H1 (cell line): ENCODE data around the gene B3GNT2. TPM values are rescaled to one million over a fixed set of nuclear protein-coding genes. Genes with fewer than 3 reads are reported as not detected.

Experiments used
- CTCF ChIA-PET: fragments of 300-600 bp; sonication (Branson Sonifier 250); formaldehyde crosslinking; loops from one replicate; lab custom pipeline; 2021; ENCODE audit not compliant: partially characterized antibody; lab: Charles Lee
- POLR2A ChIA-PET: fragments of 300-600 bp; sonication (Branson Sonifier 250); formaldehyde crosslinking; loops from one replicate; lab custom pipeline; 2021; ENCODE audit warnings: inconsistent platforms; ENCODE audit not compliant: partially characterized antibody; lab: Charles Lee
- DNase-seq, 2 experiments: peaks; one replicate each; pipeline versions ENCODE4 v3.0.0 to v3.0.0-alpha.2; 2010 to 2022; ENCODE audit warnings: low spot score in 2 of 2, low read depth in 1 of 2, mixed read lengths in 1 of 2
- FAIRE-seq: peaks from 2 replicates; lab custom pipeline; 2011; peaks lifted over from hg19 to GRCh38; lab: Jason Lieb, UNC
- H2AFZ ChIP-seq: 2 replicates; pipeline ENCODE4 v1.8.1; 2012; ENCODE audit warnings: low read length, inconsistent platforms
- H2AK5ac ChIP-seq: 2 replicates; pipeline ENCODE4 v1.6.1; 2013; ENCODE audit warnings: low read depth, low read length
- H2BK120ac ChIP-seq: replicated peaks from 2 replicates; pipeline ENCODE3; 2013; ENCODE audit warnings: low read depth, low read length, inconsistent platforms
- H2BK12ac ChIP-seq: 2 replicates; pipeline ENCODE4 v1.6.1; 2013; ENCODE audit warnings: low read depth, low read length
- H2BK15ac ChIP-seq: 2 replicates; pipeline ENCODE4 v1.6.1; 2013; ENCODE audit warnings: low read length
- H2BK20ac ChIP-seq: 2 replicates; pipeline ENCODE4 v1.6.1; 2013; ENCODE audit warnings: low read length
- H2BK5ac ChIP-seq: 2 replicates; pipeline ENCODE4 v1.6.1; 2013; ENCODE audit warnings: low read depth, low read length
- H3K14ac ChIP-seq: 2 replicates; pipeline ENCODE4 v1.6.1; 2013; ENCODE audit warnings: inconsistent platforms; ENCODE audit not compliant: insufficient read length
- H3K18ac ChIP-seq: 2 replicates; pipeline ENCODE4 v1.6.1; 2013; ENCODE audit warnings: low read length; ENCODE audit errors: extremely low read depth
- H3K23ac ChIP-seq: 2 replicates; pipeline ENCODE4 v1.6.1; 2013; ENCODE audit warnings: inconsistent platforms; ENCODE audit not compliant: insufficient read length
- H3K23me2 ChIP-seq: 2 replicates; pipeline ENCODE4 v1.6.1; 2013; ENCODE audit warnings: low read depth, low read length
- H3K27ac ChIP-seq: 2 replicates; pipeline ENCODE4 v1.6.1; 2011; ENCODE audit warnings: low read depth, low read length, inconsistent platforms
- H3K27me3 ChIP-seq, 4 experiments: replicated peaks in 1 of 4; 1 replicate in 1 of 4; 2 replicates in 3 of 4; pipeline versions ENCODE4 v1.6.1 to v1.8.1; 2011 to 2013; ENCODE audit warnings: low read length in 3 of 4, mild to moderate bottlenecking in 3 of 4, inconsistent platforms in 2 of 4, mixed read lengths in 2 of 4, moderate library complexity in 1 of 4; ENCODE audit not compliant: control insufficient read depth in 3 of 4, insufficient read depth in 3 of 4; ENCODE audit errors: extremely low read depth in 1 of 4
- H3K36me3 ChIP-seq, 4 experiments: 2 replicates each; pipeline versions ENCODE4 v1.6.1 to v1.8.1; 2011 to 2013; ENCODE audit warnings: mild to moderate bottlenecking in 4 of 4, low read length in 3 of 4, moderate library complexity in 2 of 4, control low read depth in 1 of 4, inconsistent platforms in 1 of 4; ENCODE audit not compliant: insufficient read depth in 4 of 4, control insufficient read depth in 2 of 4
- H3K4ac ChIP-seq: replicated peaks from 2 replicates; pipeline ENCODE3; 2013; ENCODE audit warnings: low read length, low read depth, mixed read lengths, inconsistent platforms; ENCODE audit not compliant: insufficient read length
- H3K4me1 ChIP-seq, 4 experiments: replicated peaks in 1 of 4; 1 replicate in 1 of 4; 2 replicates in 3 of 4; pipeline versions ENCODE4 v1.6.1 to v1.8.1; 2011 to 2013; ENCODE audit warnings: low read length in 3 of 4, inconsistent platforms in 2 of 4, mixed read lengths in 1 of 4; ENCODE audit not compliant: insufficient read depth in 4 of 4, control insufficient read depth in 3 of 4
- H3K4me2 ChIP-seq, 2 experiments: 2 replicates each; pipeline versions ENCODE4 v1.6.1 to v1.8.1; 2011 to 2013; ENCODE audit warnings: low read depth in 2 of 2, low read length in 2 of 2, control low read depth in 1 of 2, inconsistent platforms in 1 of 2, mild to moderate bottlenecking in 1 of 2; ENCODE audit not compliant: insufficient read depth in 1 of 2
- H3K4me3 ChIP-seq, 4 experiments: fragments of 200-600, 300-600 bp in 1 of 4; sonication (generic), shearing (Covaris generic), sonication (Bioruptor Twin) in 1 of 4; 2 replicates each; pipeline versions ENCODE4 v1.5.1 to v1.8.1; 2011 to 2016; ENCODE audit warnings: low read length in 4 of 4, low read depth in 3 of 4, control low read depth in 2 of 4, inconsistent platforms in 2 of 4, mild to moderate bottlenecking in 2 of 4, mixed read lengths in 1 of 4, moderate library complexity in 1 of 4; ENCODE audit not compliant: insufficient read depth in 2 of 4; ENCODE audit errors: extremely low read depth in 1 of 4
- H3K56ac ChIP-seq: replicated peaks from 2 replicates; pipeline ENCODE3; 2013; ENCODE audit warnings: low read depth, mild to moderate bottlenecking, mixed read lengths, low read length, inconsistent platforms; ENCODE audit not compliant: insufficient read length
- H3K79me1 ChIP-seq: 2 replicates; pipeline ENCODE4 v1.6.1; 2013; ENCODE audit warnings: low read depth, low read length, control low read depth
- H3K79me2 ChIP-seq, 2 experiments: 2 replicates each; pipeline versions ENCODE4 v1.6.1 to v1.8.1; 2012 to 2013; ENCODE audit warnings: low read length in 2 of 2, mild to moderate bottlenecking in 2 of 2, inconsistent platforms in 1 of 2; ENCODE audit not compliant: insufficient read depth in 2 of 2, control insufficient read depth in 1 of 2
- H3K9ac ChIP-seq, 4 experiments: replicated peaks in 1 of 4; 1 replicate in 1 of 4; 2 replicates in 3 of 4; pipeline versions ENCODE4 v1.6.1 to v1.8.1; 2011 to 2013; ENCODE audit warnings: low read depth in 3 of 4, low read length in 3 of 4, control low read depth in 2 of 4, mild to moderate bottlenecking in 2 of 4, moderate library complexity in 2 of 4, inconsistent platforms in 1 of 4; ENCODE audit errors: extremely low read depth in 1 of 4
- H3K9me3 ChIP-seq, 2 experiments: 2 replicates each; pipeline versions ENCODE4 v1.6.1 to v1.8.1; 2012 to 2013; ENCODE audit warnings: mild to moderate bottlenecking in 2 of 2, moderate library complexity in 2 of 2, control low read depth in 1 of 2, inconsistent platforms in 1 of 2, low read depth in 1 of 2, low read length in 1 of 2, mixed read lengths in 1 of 2; ENCODE audit not compliant: insufficient read depth in 2 of 2
- H4K20me1 ChIP-seq, 2 experiments: replicated peaks in 1 of 2; 2 replicates each; pipeline versions ENCODE3 to v1.8.1; 2011 to 2013; ENCODE audit warnings: inconsistent platforms in 2 of 2, low read length in 2 of 2, mild to moderate bottlenecking in 1 of 2; ENCODE audit not compliant: insufficient read depth in 2 of 2, control insufficient read depth in 1 of 2
- H4K5ac ChIP-seq: 2 replicates; pipeline ENCODE4 v1.6.1; 2013; ENCODE audit warnings: low read length, low read depth, mixed read lengths, inconsistent platforms; ENCODE audit not compliant: insufficient read length
- H4K8ac ChIP-seq: 2 replicates; pipeline ENCODE4 v1.8.0; 2013; ENCODE audit warnings: mild to moderate bottlenecking, moderate library complexity, low read length, inconsistent platforms; ENCODE audit not compliant: insufficient read depth; ENCODE audit errors: extremely low read depth
- H4K91ac ChIP-seq: replicated peaks from 2 replicates; pipeline ENCODE3; 2013; ENCODE audit warnings: low read length, mixed read lengths, inconsistent platforms; ENCODE audit not compliant: insufficient read length
- ASH2L ChIP-seq: fragments of 200-600, 300-600 bp; sonication (generic); IDR thresholded peaks from one replicate; pipeline ENCODE4 v1.7.1; 2017; ENCODE audit warnings: low read length
- BACH1 ChIP-seq: IDR thresholded peaks from 2 replicates; pipeline ENCODE4 v1.6.1; 2012; ENCODE audit warnings: low read length, improper control_type of control experiment
- EP300 ChIP-seq, 2 experiments: IDR thresholded peaks; 1 replicate in 1 of 2; 2 replicates in 1 of 2; pipeline ENCODE4 v1.6.1; 2011 to 2012; ENCODE audit warnings: low read depth in 2 of 2, low read length in 2 of 2, mild to moderate bottlenecking in 2 of 2, borderline replicate concordance in 1 of 2, inconsistent platforms in 1 of 2, moderate library complexity in 1 of 2
- GABPA ChIP-seq: IDR thresholded peaks from 2 replicates; pipeline ENCODE4 v1.6.1; 2011; ENCODE audit warnings: mild to moderate bottlenecking, low read length, moderate library complexity, borderline replicate concordance; ENCODE audit not compliant: insufficient read depth
- RBBP5 ChIP-seq: IDR thresholded peaks from 2 replicates; pipeline ENCODE4 v1.7.1; 2012; ENCODE audit warnings: low read depth, mild to moderate bottlenecking, inconsistent platforms, low read length, moderate library complexity, borderline replicate concordance
- SAP30 ChIP-seq: fragments of 300-600 bp; sonication (generic); IDR thresholded peaks from 2 replicates; pipeline ENCODE4 v1.7.1; 2012; ENCODE audit warnings: low read length, moderate library complexity, mild to moderate bottlenecking, inconsistent platforms; ENCODE audit not compliant: insufficient read depth, insufficient replicate concordance
- TBP ChIP-seq: IDR thresholded peaks from 2 replicates; pipeline ENCODE4 v1.6.1; 2011; ENCODE audit warnings: low read depth, low read length, improper control_type of control experiment
- WGBS, 2 experiments: shearing (Covaris generic) in 1 of 2; methylation state at CpG; one replicate each; pipeline versions ENCODE4 v1.1.6 to v1.1.7; 2013 to 2015; ENCODE audit warnings: low lambda C conversion rate in 2 of 2, mixed read lengths in 2 of 2, inconsistent platforms in 1 of 2, low coverage in 1 of 2, missing lambda C conversion rate in 1 of 2; ENCODE audit not compliant: insufficient replicate concordance in 2 of 2, insufficient coverage in 1 of 2, insufficient read length in 1 of 2; ENCODE audit errors: extremely low coverage in 1 of 2, missing lambda C conversion rate in 1 of 2; 5-methylcytosine and 5-hydroxymethylcytosine counted together
- polyA plus RNA-seq, 7 experiments: library from polyadenylated mRNA; depleted of rRNA in 3 of 7; stranded (reverse) in 5 of 7; unstranded in 2 of 7; fragments of >200 nt in 5 of 7; fragments of 200-250 nt in 2 of 7; gene quantifications; 1 replicate in 5 of 7; 2 replicates in 1 of 7; 4 replicates in 1 of 7; pipeline versions ENCODE4 v1.2.1 to v1.2.3, GENCODE V29; 2011 to 2013; ENCODE audit warnings: missing spikeins in 2 of 7, mixed read lengths in 2 of 7
- total RNA-seq: library from RNA; stranded (reverse); fragmentation: NEBNext Ultra II Directional; extraction: Animal tissue kit (Norgen Biotek cat#: 25700); gene quantifications from 2 replicates; pipeline ENCODE4 v1.2.1, GENCODE V29; 2021

Gene B3GNT2
- total and polyA plus RNA-seq, 2 of the 8 experiments (the other 6 are each of a cell fraction or from before 2014, with no cell fraction given), result 20.1 to 40.8 TPM

- Histone ChIP-seq H2BK15ac (no peak overlapping the region), H3K18ac (no peak overlapping the region)
These were observed 37.3 kb upstream of the B3GNT2 start for GRCh38 chr2:62158444-62159121.

More at GRCh38 chr2:62158444-62159121, 37.3 kb upstream of the B3GNT2 start:
- H3K79me2 ChIP-seq, result no peaks in the 10 kb centered on the region
- H4K91ac ChIP-seq, result no peak overlapping the region
- no peak overlapping the region for H4K8ac ChIP-seq
- H3K14ac ChIP-seq, result no peak overlapping the region
- no peak overlapping the region for H2AK5ac ChIP-seq
- no peak overlapping the region for H2BK12ac ChIP-seq
- no peaks in the 10 kb centered on the region for H4K20me1 ChIP-seq
- H3K4me1 ChIP-seq, result peaks cover 3 to 13% (median 7%) of the 10 kb centered on the region in 4 experiments
- H2AFZ ChIP-seq, result no peak overlapping the region
- ChIA-PET CTCF (interaction anchor here (0.7 kb wide), 1 partner anchor 20 kb away, joined by 3 read pairs; no protein-coding TSS in a partner anchor), POLR2A (interaction anchor here (0.6 kb wide), 1 partner anchor 225 kb away, joined by 3 read pairs; no protein-coding TSS in a partner anchor)
- no peak overlapping the region for H2BK20ac ChIP-seq
- H3K79me1 ChIP-seq, result no peaks in the 10 kb centered on the region
- H3K4me3 ChIP-seq, result no peak overlapping the region
- peaks cover 2 to 7% of the 10 kb centered on the region in 2 experiments; a peak in 2 of 4 replicates for H3K9me3 ChIP-seq
- H3K27ac ChIP-seq, result no peak overlapping the region
- H3K23ac ChIP-seq, result no peak overlapping the region
- no peak overlapping the region for H3K9ac ChIP-seq
- H3K4me2 ChIP-seq, result no peak overlapping the region
- no peak overlapping the region for H3K4ac ChIP-seq
- H4K5ac ChIP-seq, result no peak overlapping the region
- 89% methylated on average over 9 of the region's 9 CpGs; no CpG with 5 or more reads in 1 of the 2 experiments for WGBS, 2 experiments
- H3K36me3 ChIP-seq, result no peaks in the 10 kb centered on the region
- DNase-seq, result no peak
- TF ChIP-seq RBBP5 (no peak), ASH2L (no peak), BACH1 (no peak), SAP30 (no peak), GABPA (no peak), EP300 (IDR thresholded peaks at IDR 0.05; ENCODE audit: borderline replicate concordance in 1 of 2, low read depth in 2 of 2, low read length in 2 of 2) (no peak), TBP (no peak)
- H3K23me2 ChIP-seq, result no peaks in the 10 kb centered on the region
- no peak for FAIRE-seq
- no peak overlapping the region for H3K56ac ChIP-seq
- no peak overlapping the region for H2BK5ac ChIP-seq
- no peaks in the 10 kb centered on the region for H3K27me3 ChIP-seq
- no peak overlapping the region for H2BK120ac ChIP-seq
